Measurements from ENCODE around the gene TMEM164.
"Not testable (repeated sequence)": the region's sequence is repeated elsewhere in the genome, so short reads cannot be mapped to it uniquely, and the experiment has no call there.

TMEM164 gene

DNA sequence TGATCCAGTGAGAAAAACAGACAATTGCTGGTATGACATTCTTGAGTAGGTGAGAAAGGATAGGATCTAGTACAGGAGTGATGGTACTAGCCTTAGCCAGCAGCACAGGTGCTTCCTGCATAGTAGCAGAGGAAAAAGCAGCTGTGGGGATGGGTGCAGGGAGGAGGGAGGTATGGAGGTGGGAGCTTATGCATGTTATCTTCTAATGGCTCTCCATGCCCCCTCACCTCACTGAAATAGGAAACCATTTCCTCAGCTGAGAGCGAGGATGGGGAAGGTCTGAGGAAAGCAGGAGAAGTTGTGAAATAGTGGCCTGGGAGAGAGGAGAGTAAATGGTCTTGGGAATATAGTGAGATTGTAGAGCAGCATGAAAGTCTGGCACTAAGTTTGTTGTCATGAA lies 136.3 kb downstream of the TMEM164 start:
- WGBS: 52% methylated on average over 1 of the region's 1 CpG
- H3K27me3 ChIP-seq (ENCODE audit: insufficient read depth, low read length): no peaks in the 10 kb centered on the region
- H3K4me1 ChIP-seq (ENCODE audit: insufficient read depth, low read length): no peaks in the 10 kb centered on the region
- no peak overlapping the region for H3K9ac ChIP-seq (ENCODE audit: low read depth, low read length)
- H3K27ac ChIP-seq (ENCODE audit: low read depth, low read length): no peak overlapping the region
- H3K4me3 ChIP-seq (ENCODE audit: low read length): no peak overlapping the region
- no peaks in the 10 kb centered on the region for H3K9me3 ChIP-seq (ENCODE audit: insufficient read depth, low read depth, low read length)
- H3K36me3 ChIP-seq (ENCODE audit: insufficient read depth, low read length): no peaks in the 10 kb centered on the region

DNA sequence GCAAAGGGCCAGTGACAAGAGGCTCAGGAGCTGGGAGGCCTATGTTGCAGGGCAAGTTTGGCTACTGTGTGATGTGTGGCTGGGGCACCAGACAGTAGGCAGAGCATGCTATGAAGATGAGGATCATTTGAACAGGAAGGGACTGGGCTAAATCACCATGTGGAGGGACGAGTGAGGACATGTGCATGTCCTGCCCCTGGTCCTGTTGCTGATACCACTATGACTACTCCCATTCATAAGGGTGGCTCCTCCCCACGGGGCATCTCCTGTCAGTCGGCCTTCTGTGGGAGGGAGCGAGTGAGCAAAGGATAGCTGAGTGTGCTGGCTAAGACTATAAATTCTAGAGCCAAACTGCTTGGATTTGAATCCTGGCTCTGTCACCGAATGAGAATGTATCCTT lies 139.2 kb downstream of the TMEM164 start:
- H3K36me3 ChIP-seq (ENCODE audit: insufficient read depth, low read length): no peaks in the 10 kb centered on the region
- no peak overlapping the region for H3K4me3 ChIP-seq (ENCODE audit: low read length)
- 91% methylated on average over 4 of the region's 5 CpGs for WGBS
- H3K27me3 ChIP-seq (ENCODE audit: insufficient read depth, low read length): no peaks in the 10 kb centered on the region; the same call in 1 of the 2 replicates
- H3K27ac ChIP-seq (ENCODE audit: low read depth, low read length): no peak overlapping the region
- no peak overlapping the region for H3K9ac ChIP-seq (ENCODE audit: low read depth, low read length)
- no peaks in the 10 kb centered on the region; the same call in 1 of the 2 replicates for H3K4me1 ChIP-seq (ENCODE audit: insufficient read depth, low read length)
- no peaks in the 10 kb centered on the region for H3K9me3 ChIP-seq (ENCODE audit: insufficient read depth, low read depth, low read length)

DNA sequence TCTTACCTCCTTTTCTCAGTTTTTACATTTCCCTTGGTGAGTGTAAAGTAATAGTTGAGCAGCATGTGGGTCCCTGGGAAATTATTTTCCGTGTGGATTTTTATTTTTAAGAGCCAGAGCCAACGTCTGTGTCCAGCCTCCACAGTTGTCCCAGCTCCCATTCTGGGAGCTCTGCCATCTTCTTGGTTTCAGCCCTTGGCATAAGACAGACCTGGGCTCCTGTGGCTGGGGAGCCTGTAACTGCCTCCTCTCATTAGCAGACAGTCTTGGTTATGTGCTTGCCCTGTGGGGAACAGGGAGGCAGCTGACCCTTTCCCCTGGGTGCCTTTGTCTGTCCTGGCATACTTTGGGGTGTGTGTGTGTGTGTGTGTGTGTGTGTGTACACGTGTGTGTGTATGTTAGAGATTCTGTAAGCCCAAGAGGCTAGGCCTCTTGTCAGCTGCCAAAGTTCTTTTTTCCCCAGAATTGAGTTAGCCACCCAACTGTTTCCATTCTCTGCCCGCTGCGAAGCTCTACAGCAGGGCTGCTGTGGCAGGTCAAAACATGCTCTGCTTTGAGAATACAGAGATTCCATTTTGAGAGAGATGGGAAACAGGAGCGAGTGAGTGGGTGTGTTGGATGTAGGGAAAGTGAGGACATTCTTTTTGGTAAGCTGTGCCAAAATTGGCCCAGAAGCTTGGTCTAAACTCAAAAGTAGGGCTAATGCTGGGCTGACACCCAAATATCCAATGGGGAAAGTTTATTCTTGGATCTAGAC lies 140.7 kb downstream of the TMEM164 start:
- Histone ChIP-seq H3K4me3 (ENCODE audit: low read length) (no peak overlapping the region), H3K27me3 (ENCODE audit: insufficient read depth, low read length) (no peaks in the 10 kb centered on the region; the same call in 1 of the 2 replicates), H3K4me1 (ENCODE audit: insufficient read depth, low read length) (no peaks in the 10 kb centered on the region; the same call in 1 of the 2 replicates), H3K36me3 (ENCODE audit: insufficient read depth, low read length) (no peaks in the 10 kb centered on the region), H3K27ac (ENCODE audit: low read depth, low read length) (no peak overlapping the region), H3K9me3 (ENCODE audit: insufficient read depth, low read depth, low read length) (no peaks in the 10 kb centered on the region), H3K9ac (ENCODE audit: low read depth, low read length) (no peak overlapping the region)
- 83% methylated on average over 6 of the region's 6 CpGs for WGBS

DNA sequence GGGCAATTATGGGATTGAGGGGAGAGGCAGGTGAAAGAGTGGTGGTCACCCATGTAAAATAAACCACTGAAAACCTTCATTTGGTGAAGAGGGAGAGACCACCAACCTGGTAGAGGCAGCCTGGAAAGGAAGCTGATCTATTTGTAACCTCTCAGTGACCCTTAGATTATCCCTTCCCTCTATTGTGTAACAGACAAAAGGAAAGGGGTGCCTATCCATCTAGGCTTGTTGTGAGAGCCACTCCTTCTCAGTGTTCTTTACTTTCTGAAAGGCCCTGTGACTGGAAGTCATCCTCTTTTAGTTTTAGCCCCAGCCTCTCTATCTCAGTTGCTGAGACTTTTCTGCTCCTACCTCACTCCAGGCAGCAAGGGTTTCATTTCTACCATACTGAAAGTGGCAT lies 142.4 kb downstream of the TMEM164 start:
- H3K27ac ChIP-seq (ENCODE audit: low read depth, low read length): no peak overlapping the region
- no peaks in the 10 kb centered on the region for H3K36me3 ChIP-seq (ENCODE audit: insufficient read depth, low read length)
- no peaks in the 10 kb centered on the region for H3K9me3 ChIP-seq (ENCODE audit: insufficient read depth, low read depth, low read length)
- no peaks in the 10 kb centered on the region; the same call in 1 of the 2 replicates for H3K27me3 ChIP-seq (ENCODE audit: insufficient read depth, low read length)
- no peaks in the 10 kb centered on the region; the same call in 1 of the 2 replicates for H3K4me1 ChIP-seq (ENCODE audit: insufficient read depth, low read length)
- H3K9ac ChIP-seq (ENCODE audit: low read depth, low read length): no peak overlapping the region
- H3K4me3 ChIP-seq (ENCODE audit: low read length): no peak overlapping the region

DNA sequence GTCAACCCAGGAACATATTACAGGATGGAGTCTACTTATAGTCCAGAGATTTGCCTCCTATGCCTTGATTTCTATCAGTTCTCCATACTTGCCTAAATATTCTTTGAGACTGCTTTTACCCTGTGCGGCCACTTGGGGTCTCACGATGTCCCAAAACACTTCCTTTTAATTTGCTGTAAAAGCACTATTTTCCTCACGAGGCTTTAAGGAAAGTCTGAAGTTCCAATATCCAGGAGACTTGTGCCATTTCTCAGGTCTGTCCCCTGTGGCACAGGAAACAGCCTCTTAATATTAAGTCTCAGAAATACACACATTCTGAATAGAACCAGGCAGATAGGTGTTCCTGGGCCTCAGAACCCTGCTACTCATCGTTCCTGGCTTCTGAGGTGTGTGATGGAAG lies 142.9 kb downstream of the TMEM164 start:
- WGBS: 44% methylated on average over 4 of the region's 4 CpGs

DNA sequence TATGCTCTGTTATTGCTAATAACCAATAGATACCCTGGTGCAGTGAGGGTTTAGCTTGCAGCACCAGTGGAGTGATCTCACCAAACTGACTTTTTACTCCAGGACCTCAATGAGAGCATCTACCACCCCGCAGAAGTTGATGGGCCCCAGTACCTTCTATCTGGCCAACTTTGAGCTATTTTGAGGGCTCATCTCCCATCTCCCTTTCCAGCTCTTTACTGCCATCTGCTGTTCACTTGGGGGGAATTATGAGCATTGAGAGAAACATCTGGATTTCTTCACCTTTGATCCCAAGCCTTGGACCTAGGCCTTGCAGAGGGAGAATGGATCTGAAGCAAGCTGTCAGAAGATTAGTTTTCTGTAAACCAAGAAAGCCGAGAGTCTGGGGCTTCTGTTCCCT lies 143.6 kb downstream of the TMEM164 start:
- no peaks in the 10 kb centered on the region; the same call in 1 of the 2 replicates for H3K4me1 ChIP-seq (ENCODE audit: insufficient read depth, low read length)
- no peak overlapping the region for H3K27ac ChIP-seq (ENCODE audit: low read depth, low read length)
- 79% methylated on average over 2 of the region's 2 CpGs for WGBS

More for the DNA sequence above, 142.9 kb downstream of the TMEM164 start:
- Histone ChIP-seq H3K4me3 (ENCODE audit: low read length) (no peak overlapping the region), H3K9me3 (ENCODE audit: insufficient read depth, low read depth, low read length) (no peaks in the 10 kb centered on the region), H3K4me1 (ENCODE audit: insufficient read depth, low read length) (no peaks in the 10 kb centered on the region; the same call in 1 of the 2 replicates), H3K9ac (ENCODE audit: low read depth, low read length) (no peak overlapping the region), H3K27me3 (ENCODE audit: insufficient read depth, low read length) (no peaks in the 10 kb centered on the region; the same call in 1 of the 2 replicates), H3K27ac (ENCODE audit: low read depth, low read length) (no peak overlapping the region), H3K36me3 (ENCODE audit: insufficient read depth, low read length) (no peaks in the 10 kb centered on the region)

DNA sequence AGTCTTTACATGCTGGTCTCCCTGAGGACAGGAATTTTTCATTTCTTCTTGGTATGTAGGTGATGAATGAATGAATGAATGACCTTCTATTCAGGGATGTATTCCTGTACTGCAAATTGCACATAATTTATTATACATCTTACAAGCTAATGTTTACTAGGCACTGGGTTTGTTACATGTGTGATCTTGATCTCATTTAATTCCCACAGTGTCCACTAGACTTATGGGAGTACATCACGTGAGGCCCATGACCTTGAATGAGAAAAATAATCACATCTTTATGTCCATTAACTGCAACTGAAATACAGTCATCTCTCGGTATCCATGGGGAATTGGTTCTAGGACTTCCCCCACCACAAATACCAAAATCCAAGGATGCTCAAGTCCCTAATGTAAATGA lies 150.3 kb downstream of the TMEM164 start:
- H3K4me1 ChIP-seq (ENCODE audit: insufficient read depth, low read length): no peaks in the 10 kb centered on the region
- H3K9ac ChIP-seq (ENCODE audit: low read depth, low read length): no peak overlapping the region
- H3K9me3 ChIP-seq (ENCODE audit: insufficient read depth, low read depth, low read length): no peaks in the 10 kb centered on the region
- WGBS: 94% methylated on average over 2 of the region's 2 CpGs
- no peaks in the 10 kb centered on the region for H3K27me3 ChIP-seq (ENCODE audit: insufficient read depth, low read length)
- no peaks in the 10 kb centered on the region for H3K36me3 ChIP-seq (ENCODE audit: insufficient read depth, low read length)
- H3K4me3 ChIP-seq (ENCODE audit: low read length): no peak overlapping the region
- H3K27ac ChIP-seq (ENCODE audit: low read depth, low read length): no peak overlapping the region

More for the DNA sequence above, 143.6 kb downstream of the TMEM164 start:
- H3K4me3 ChIP-seq (ENCODE audit: low read length): no peak overlapping the region
- H3K36me3 ChIP-seq (ENCODE audit: insufficient read depth, low read length): no peaks in the 10 kb centered on the region
- no peaks in the 10 kb centered on the region for H3K9me3 ChIP-seq (ENCODE audit: insufficient read depth, low read depth, low read length)
- no peak overlapping the region for H3K9ac ChIP-seq (ENCODE audit: low read depth, low read length)
- H3K27me3 ChIP-seq (ENCODE audit: insufficient read depth, low read length): no peaks in the 10 kb centered on the region; the same call in 1 of the 2 replicates

DNA sequence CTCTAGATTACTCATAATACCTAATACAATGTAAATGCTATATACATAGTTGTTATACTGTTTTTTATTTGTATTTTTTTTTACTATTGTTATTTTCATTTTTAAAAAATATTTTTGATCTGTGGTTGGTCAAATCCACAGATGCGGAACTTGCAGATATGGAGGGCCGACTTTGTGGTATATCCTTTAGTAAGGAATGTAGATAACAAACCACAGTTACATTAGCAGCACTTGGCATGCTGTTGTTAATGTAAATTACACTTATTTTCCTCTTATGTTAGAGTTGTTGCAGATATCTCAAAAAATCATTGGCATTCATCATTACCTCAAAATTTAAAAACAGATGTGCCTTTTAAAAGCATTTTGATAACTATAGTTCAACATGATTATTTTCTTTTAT lies 151.0 kb downstream of the TMEM164 start:
- Histone ChIP-seq H3K4me3 (ENCODE audit: low read length) (no peak overlapping the region), H3K4me1 (ENCODE audit: insufficient read depth, low read length) (no peaks in the 10 kb centered on the region), H3K9ac (ENCODE audit: low read depth, low read length) (no peak overlapping the region), H3K27me3 (ENCODE audit: insufficient read depth, low read length) (no peaks in the 10 kb centered on the region), H3K9me3 (ENCODE audit: insufficient read depth, low read depth, low read length) (no peaks in the 10 kb centered on the region), H3K27ac (ENCODE audit: low read depth, low read length) (no peak overlapping the region), H3K36me3 (ENCODE audit: insufficient read depth, low read length) (no peaks in the 10 kb centered on the region)
- WGBS: no CpG with 5 or more reads among the region's 2 CpGs

DNA sequence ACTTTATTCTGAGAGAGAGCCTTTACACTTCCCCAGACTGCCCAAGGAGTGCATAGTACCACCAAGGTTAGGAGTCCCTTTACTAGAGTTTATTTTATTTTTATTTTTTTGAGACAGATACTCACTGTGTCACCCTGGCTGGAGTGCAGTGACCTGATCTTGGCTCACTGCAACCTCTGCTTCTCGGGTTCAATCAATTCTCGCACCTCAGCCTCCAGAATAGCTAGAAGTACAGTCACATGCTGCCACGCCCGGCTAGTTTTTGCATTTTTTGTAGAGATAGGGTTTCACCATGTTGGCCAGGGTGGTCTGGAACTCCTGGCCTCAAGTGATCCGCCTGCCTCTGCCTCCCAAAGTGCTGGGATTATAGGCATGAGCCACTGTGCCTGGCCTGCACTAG lies 151.4 kb downstream of the TMEM164 start:
- WGBS: 90% methylated on average over 5 of the region's 5 CpGs
- not testable (repeated sequence) for H3K36me3 ChIP-seq (ENCODE audit: insufficient read depth, low read length); H3K27ac ChIP-seq (ENCODE audit: low read depth, low read length); H3K9ac ChIP-seq (ENCODE audit: low read depth, low read length); H3K4me3 ChIP-seq (ENCODE audit: low read length); H3K27me3 ChIP-seq (ENCODE audit: insufficient read depth, low read length); H3K9me3 ChIP-seq (ENCODE audit: insufficient read depth, low read depth, low read length); H3K4me1 ChIP-seq (ENCODE audit: insufficient read depth, low read length)

DNA sequence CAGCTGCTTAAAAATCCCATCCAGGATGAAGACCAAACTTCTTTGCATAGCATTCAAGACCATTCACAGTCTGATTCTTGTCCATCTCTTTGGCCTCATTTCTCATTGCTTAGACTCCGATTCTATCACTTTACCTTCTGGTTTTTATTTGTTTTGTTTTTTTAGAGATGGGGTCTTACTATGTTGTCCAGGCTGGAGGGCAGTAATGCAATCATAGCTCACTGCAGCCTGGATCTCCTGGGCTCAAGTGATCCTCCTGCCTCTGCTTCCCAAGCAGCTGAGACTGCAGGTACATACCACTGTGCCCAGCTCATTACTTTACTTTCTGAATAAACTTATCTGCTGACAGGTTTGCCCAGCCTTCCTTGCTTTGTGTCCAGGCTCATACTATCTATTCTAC lies 152.8 kb downstream of the TMEM164 start:
- Histone ChIP-seq H3K9me3 (ENCODE audit: insufficient read depth, low read depth, low read length) (no peaks in the 10 kb centered on the region), H3K27ac (ENCODE audit: low read depth, low read length) (no peak overlapping the region), H3K27me3 (ENCODE audit: insufficient read depth, low read length) (no peaks in the 10 kb centered on the region), H3K36me3 (ENCODE audit: insufficient read depth, low read length) (no peaks in the 10 kb centered on the region), H3K9ac (ENCODE audit: low read depth, low read length) (no peak overlapping the region), H3K4me1 (ENCODE audit: insufficient read depth, low read length) (no peaks in the 10 kb centered on the region), H3K4me3 (ENCODE audit: low read length) (no peak overlapping the region)
- WGBS: no CpG with 5 or more reads among the region's 1 CpG

DNA sequence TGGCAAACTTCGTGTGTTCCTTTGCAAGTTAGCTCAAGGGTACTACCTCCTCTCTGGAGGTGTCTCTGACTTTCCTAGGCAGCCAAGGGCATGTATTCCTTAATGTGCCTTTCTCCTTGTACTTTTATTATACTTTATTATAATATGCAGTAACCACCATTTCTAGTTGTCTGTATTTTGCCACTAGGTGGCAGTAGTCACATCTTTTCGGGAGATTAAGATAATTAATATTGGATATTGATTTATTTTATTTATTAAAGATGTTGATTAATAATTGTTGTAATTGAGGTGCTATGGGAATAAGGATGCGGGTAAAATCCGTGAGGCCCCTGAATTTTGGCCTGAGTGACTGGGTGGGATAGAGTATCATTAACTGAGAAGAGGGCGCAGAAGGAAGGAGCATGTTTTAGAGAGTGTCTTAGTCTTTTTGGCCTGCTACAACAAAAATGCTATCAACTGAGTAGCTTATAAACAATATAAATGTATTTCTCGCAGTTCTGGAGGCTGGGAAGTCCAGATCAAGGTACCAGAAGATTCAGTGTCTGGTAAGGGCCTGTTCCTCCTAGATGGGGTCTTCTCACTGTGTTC lies 153.3 kb downstream of the TMEM164 start:
- H3K9me3 ChIP-seq (ENCODE audit: insufficient read depth, low read depth, low read length): no peaks in the 10 kb centered on the region
- H3K27me3 ChIP-seq (ENCODE audit: insufficient read depth, low read length): no peaks in the 10 kb centered on the region
- H3K27ac ChIP-seq (ENCODE audit: low read depth, low read length): no peak overlapping the region
- H3K36me3 ChIP-seq (ENCODE audit: insufficient read depth, low read length): no peaks in the 10 kb centered on the region
- H3K4me3 ChIP-seq (ENCODE audit: low read length): no peak overlapping the region
- no peaks in the 10 kb centered on the region for H3K4me1 ChIP-seq (ENCODE audit: insufficient read depth, low read length)
- H3K9ac ChIP-seq (ENCODE audit: low read depth, low read length): no peak overlapping the region
- 90% methylated on average over 5 of the region's 6 CpGs for WGBS
